ENCODE results near the gene OPALIN. TPM values are rescaled to one million over a fixed set of nuclear protein-coding genes. Genes with fewer than 3 reads are reported as not detected.

The OPALIN gene
- total RNA-seq, 1 experiment from 2014 or later = not detected

DNA sequence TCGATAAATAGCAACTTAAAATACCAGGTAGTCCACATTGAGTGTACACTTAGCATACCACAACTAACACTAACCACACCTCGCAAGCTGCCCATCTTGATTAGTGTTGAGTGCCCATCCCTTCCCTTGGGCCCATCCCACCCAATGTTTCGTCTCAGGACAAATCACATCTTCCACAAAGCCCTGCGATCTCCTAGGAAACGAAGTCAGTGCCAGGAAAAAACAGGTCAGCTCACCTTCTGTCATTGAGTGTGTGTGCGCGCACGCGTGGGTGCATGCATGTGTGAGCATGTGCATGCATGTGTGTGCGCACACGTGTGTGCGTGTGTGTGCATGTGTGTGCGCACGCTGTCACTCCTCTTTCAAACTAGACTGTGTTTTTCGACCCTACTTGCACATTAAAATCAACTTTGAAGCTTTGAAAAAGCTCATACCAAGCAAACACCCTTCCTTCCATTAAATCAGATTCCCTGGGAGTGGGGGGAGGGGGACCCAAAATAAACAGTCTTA, 48.8 kb upstream of the OPALIN start:
- POLR2A ChIA-PET = no interaction called here
- TF ChIP-seq POLR2AphosphoS5 (IDR thresholded peaks at IDR 0.05; ENCODE audit: low read depth, low read length) = no peak
- TF ChIP-seq, protein P1, sequence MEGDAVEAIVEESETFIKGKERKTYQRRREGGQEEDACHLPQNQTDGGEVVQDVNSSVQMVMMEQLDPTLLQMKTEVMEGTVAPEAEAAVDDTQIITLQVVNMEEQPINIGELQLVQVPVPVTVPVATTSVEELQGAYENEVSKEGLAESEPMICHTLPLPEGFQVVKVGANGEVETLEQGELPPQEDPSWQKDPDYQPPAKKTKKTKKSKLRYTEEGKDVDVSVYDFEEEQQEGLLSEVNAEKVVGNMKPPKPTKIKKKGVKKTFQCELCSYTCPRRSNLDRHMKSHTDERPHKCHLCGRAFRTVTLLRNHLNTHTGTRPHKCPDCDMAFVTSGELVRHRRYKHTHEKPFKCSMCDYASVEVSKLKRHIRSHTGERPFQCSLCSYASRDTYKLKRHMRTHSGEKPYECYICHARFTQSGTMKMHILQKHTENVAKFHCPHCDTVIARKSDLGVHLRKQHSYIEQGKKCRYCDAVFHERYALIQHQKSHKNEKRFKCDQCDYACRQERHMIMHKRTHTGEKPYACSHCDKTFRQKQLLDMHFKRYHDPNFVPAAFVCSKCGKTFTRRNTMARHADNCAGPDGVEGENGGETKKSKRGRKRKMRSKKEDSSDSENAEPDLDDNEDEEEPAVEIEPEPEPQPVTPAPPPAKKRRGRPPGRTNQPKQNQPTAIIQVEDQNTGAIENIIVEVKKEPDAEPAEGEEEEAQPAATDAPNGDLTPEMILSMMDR (IDR thresholded peaks at IDR 0.05) = no peak
- no peak for TF ChIP-seq SIN3A (IDR thresholded peaks at IDR 0.05; ENCODE audit: borderline replicate concordance, insufficient read depth, low read depth, low read length)
- TF ChIP-seq TCF7L2 (IDR thresholded peaks at IDR 0.05; ENCODE audit: low read depth, low read length) = no peak
- TF ChIP-seq, protein P2, sequence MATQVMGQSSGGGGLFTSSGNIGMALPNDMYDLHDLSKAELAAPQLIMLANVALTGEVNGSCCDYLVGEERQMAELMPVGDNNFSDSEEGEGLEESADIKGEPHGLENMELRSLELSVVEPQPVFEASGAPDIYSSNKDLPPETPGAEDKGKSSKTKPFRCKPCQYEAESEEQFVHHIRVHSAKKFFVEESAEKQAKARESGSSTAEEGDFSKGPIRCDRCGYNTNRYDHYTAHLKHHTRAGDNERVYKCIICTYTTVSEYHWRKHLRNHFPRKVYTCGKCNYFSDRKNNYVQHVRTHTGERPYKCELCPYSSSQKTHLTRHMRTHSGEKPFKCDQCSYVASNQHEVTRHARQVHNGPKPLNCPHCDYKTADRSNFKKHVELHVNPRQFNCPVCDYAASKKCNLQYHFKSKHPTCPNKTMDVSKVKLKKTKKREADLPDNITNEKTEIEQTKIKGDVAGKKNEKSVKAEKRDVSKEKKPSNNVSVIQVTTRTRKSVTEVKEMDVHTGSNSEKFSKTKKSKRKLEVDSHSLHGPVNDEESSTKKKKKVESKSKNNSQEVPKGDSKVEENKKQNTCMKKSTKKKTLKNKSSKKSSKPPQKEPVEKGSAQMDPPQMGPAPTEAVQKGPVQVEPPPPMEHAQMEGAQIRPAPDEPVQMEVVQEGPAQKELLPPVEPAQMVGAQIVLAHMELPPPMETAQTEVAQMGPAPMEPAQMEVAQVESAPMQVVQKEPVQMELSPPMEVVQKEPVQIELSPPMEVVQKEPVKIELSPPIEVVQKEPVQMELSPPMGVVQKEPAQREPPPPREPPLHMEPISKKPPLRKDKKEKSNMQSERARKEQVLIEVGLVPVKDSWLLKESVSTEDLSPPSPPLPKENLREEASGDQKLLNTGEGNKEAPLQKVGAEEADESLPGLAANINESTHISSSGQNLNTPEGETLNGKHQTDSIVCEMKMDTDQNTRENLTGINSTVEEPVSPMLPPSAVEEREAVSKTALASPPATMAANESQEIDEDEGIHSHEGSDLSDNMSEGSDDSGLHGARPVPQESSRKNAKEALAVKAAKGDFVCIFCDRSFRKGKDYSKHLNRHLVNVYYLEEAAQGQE (IDR thresholded peaks at IDR 0.05; ENCODE audit: insufficient read depth in 1 of 2, low read depth in 2 of 2, low read length in 1 of 2) = no peak
- intact Hi-C loops (cut with micrococcal nuclease; ENCODE audit: unreplicated experiment) (no loop called here), in situ Hi-C loops (cut with HindIII; ENCODE audit: low pct_unique_long_range_greater_than_20kb, low sequenced_read_pairs) (no loop called here)
- Histone ChIP-seq H3K4me3 (ENCODE audit: low read depth in 2 of 2, low read length in 2 of 2) (no peak overlapping the region), H3K4me1 (ENCODE audit: control insufficient read depth, insufficient read depth, low read length) (no peaks in the 10 kb centered on the region), H3K27ac (ENCODE audit: low read length) (no peak overlapping the region), H3K27me3 (ENCODE audit: control insufficient read depth, insufficient read depth, low read length) (peaks cover 32% of the 10 kb centered on the region), H3K9me3 (ENCODE audit: control insufficient read depth, insufficient read depth, low read depth, low read length) (no peaks in the 10 kb centered on the region), H3K36me3 (ENCODE audit: control insufficient read depth, insufficient read depth, low read length) (no peaks in the 10 kb centered on the region)
- no TSS peak for BruUV-seq (replicated peaks)
- ATAC-seq = no peak
- CTCF ChIA-PET = no interaction called here
- DNase-seq (ENCODE audit: low read depth, low spot score) = no peak

DNA sequence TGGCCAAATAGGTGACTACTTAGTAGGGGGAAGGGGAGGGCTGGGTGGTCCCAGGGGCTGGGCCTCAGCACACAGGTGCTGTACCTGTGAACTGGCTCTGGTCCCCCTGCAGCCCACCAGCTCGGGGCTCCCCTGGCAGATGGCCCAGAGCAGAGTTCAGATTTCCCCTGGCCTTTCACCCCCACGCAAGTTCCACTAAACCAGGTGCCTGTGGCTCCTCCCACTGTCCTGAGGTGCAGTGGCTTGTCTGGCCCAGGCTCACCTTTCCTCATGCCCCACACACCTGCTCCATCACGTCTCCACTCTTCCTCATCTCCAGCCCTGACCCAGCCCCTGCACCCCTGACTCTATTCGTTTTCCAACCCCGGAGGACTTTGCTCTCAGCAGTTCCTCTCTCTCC, 47.3 kb upstream of the OPALIN start:
- Histone ChIP-seq H3K27ac (ENCODE audit: low read length) (no peak overlapping the region), H3K4me1 (ENCODE audit: control insufficient read depth, insufficient read depth, low read length) (no peaks in the 10 kb centered on the region), H3K4me3 (ENCODE audit: low read depth in 2 of 2, low read length in 2 of 2) (no peak overlapping the region), H3K36me3 (ENCODE audit: control insufficient read depth, insufficient read depth, low read length) (no peaks in the 10 kb centered on the region), H3K27me3 (ENCODE audit: control insufficient read depth, insufficient read depth, low read length) (peaks cover 34% of the 10 kb centered on the region), H3K9me3 (ENCODE audit: control insufficient read depth, insufficient read depth, low read depth, low read length) (no peaks in the 10 kb centered on the region)
- POLR2A ChIA-PET = interaction anchor here (0.7 kb wide), 1 partner anchor 16 kb away, joined by 5 read pairs; no protein-coding TSS in a partner anchor
- CTCF ChIA-PET = no interaction called here
- ATAC-seq = no peak
- no TSS peak for BruUV-seq (replicated peaks)
- TF ChIP-seq, protein P2 (IDR thresholded peaks at IDR 0.05; ENCODE audit: insufficient read depth in 1 of 2, low read depth in 2 of 2, low read length in 1 of 2) = no peak
- TF ChIP-seq POLR2AphosphoS5 (IDR thresholded peaks at IDR 0.05; ENCODE audit: low read depth, low read length) (no peak), TCF7L2 (IDR thresholded peaks at IDR 0.05; ENCODE audit: low read depth, low read length) (no peak), SIN3A (IDR thresholded peaks at IDR 0.05; ENCODE audit: borderline replicate concordance, insufficient read depth, low read depth, low read length) (no peak)
- TF ChIP-seq, protein P1 (IDR thresholded peaks at IDR 0.05) = no peak
- in situ Hi-C loops (cut with HindIII; ENCODE audit: low pct_unique_long_range_greater_than_20kb, low sequenced_read_pairs) (no loop called here), intact Hi-C loops (cut with micrococcal nuclease; ENCODE audit: unreplicated experiment) (no loop called here)
- DNase-seq (ENCODE audit: low read depth, low spot score) = no peak

Measured in Panc1 (cell line).